ENCODE data around the gene ARHGAP23. TPM values are rescaled to one million over a fixed set of nuclear protein-coding genes. Genes with fewer than 3 reads are reported as not detected.
"Not testable (repeated sequence)": the region's sequence is repeated elsewhere in the genome, so short reads cannot be mapped to it uniquely, and the experiment has no call there.

The ARHGAP23 gene
- polyA plus RNA-seq, 5 donors: 27.3 to 38.1 (median 31.9) TPM

- no peak for DNase-seq
Measured at GRCh38 chr17:38419508-38419981, 8.7 kb upstream of the ARHGAP23 start.

- DNase-seq: no peak
Measured at GRCh38 chr17:38420518-38420917, 7.7 kb upstream of the ARHGAP23 start.

GRCh38 chr17:38421171-38421841 is 7.0 kb upstream of the ARHGAP23 start:
- DNase-seq: no peak

GRCh38 chr17:38421871-38422827 is 6.1 kb upstream of the ARHGAP23 start:
- no peak for DNase-seq

- DNase-seq: no peak
Measured at GRCh38 chr17:38424297-38424972, 3.8 kb upstream of the ARHGAP23 start.

- DNase-seq: no peak
Measured at GRCh38 chr17:38425031-38425430, 3.2 kb upstream of the ARHGAP23 start.

- DNase-seq: no peak
Measured at GRCh38 chr17:38425744-38426143, 2.5 kb upstream of the ARHGAP23 start.

GRCh38 chr17:38426441-38426840 is 1.8 kb upstream of the ARHGAP23 start:
- no peak for DNase-seq

- no peak for DNase-seq
Measured at GRCh38 chr17:38427160-38427949, 909 bp upstream of the ARHGAP23 start.

- peak in 1 of 2 donors; percentile 70 for DNase-seq
Measured at GRCh38 chr17:38428643-38429371, 543 bp downstream of the ARHGAP23 start.

GRCh38 chr17:38429476-38430100 is 1.3 kb downstream of the ARHGAP23 start:
- no peak for DNase-seq

- no peak for DNase-seq
Measured at GRCh38 chr17:38430316-38430715, 2.1 kb downstream of the ARHGAP23 start.

- DNase-seq: no peak
Measured at GRCh38 chr17:38430822-38431221, 2.6 kb downstream of the ARHGAP23 start.

- DNase-seq: no peak
Measured at GRCh38 chr17:38431346-38432145, 3.3 kb downstream of the ARHGAP23 start.

- no peak for DNase-seq
Measured at GRCh38 chr17:38434178-38434665, 6.0 kb downstream of the ARHGAP23 start.

GRCh38 chr17:38435795-38436194 is 7.5 kb downstream of the ARHGAP23 start:
- DNase-seq: no peak

GRCh38 chr17:38436386-38436785 is 8.1 kb downstream of the ARHGAP23 start:
- DNase-seq: no peak

GRCh38 chr17:38437313-38437712 is 9.0 kb downstream of the ARHGAP23 start:
- not testable (repeated sequence) for DNase-seq

- no peak for DNase-seq
Measured at GRCh38 chr17:38439436-38439835, 11.2 kb downstream of the ARHGAP23 start.
